Lung (tissue), 12 donors: ENCODE results near the gene MAGEB1. TPM values are rescaled to one million over a fixed set of nuclear protein-coding genes. Genes with fewer than 3 reads are reported as not detected.

Experiments used
- ATAC-seq: fragments of 200-7000 bp; cut with Tn5 transposase; one replicate; pipeline ENCODE4 v1.9.1; 2020; ENCODE audit warnings: moderate number of reproducible peaks; ENCODE audit not compliant: insufficient read depth, low FRiP score
- DNase-seq, 3 donors: peaks; one replicate each; pipeline ENCODE4 v3.0.0-alpha.2; 2013 to 2017
- H3K27ac ChIP-seq, 2 donors: one replicate each; pipeline ENCODE4 v1.5.1; 2013; ENCODE audit warnings: mild to moderate bottlenecking in 2 of 2, moderate library complexity in 2 of 2, control low read depth in 1 of 2, inconsistent platforms in 1 of 2, low read depth in 1 of 2, low read length in 1 of 2
- H3K27me3 ChIP-seq, 3 donors: one replicate each; pipeline ENCODE4 v1.5.1; 2013; ENCODE audit warnings: low read length in 2 of 3; ENCODE audit not compliant: control insufficient read depth in 3 of 3, insufficient read depth in 3 of 3
- H3K36me3 ChIP-seq, 4 donors: one replicate each; pipeline ENCODE4 v1.5.1; 2013; ENCODE audit warnings: low read length in 4 of 4, mild to moderate bottlenecking in 1 of 4, moderate library complexity in 1 of 4; ENCODE audit not compliant: control insufficient read depth in 4 of 4, insufficient read depth in 4 of 4
- H3K4me1 ChIP-seq, 5 donors: one replicate each; pipeline ENCODE4 v1.5.1; 2013; ENCODE audit warnings: low read length in 5 of 5, mild to moderate bottlenecking in 2 of 5, moderate library complexity in 1 of 5; ENCODE audit not compliant: control insufficient read depth in 5 of 5, insufficient read depth in 5 of 5
- H3K4me3 ChIP-seq: one replicate; pipeline ENCODE4 v1.5.1; 2013; ENCODE audit warnings: mild to moderate bottlenecking, control low read depth, moderate library complexity
- H3K9ac ChIP-seq, 2 donors: one replicate each; pipeline ENCODE4 v1.5.1; 2013; ENCODE audit warnings: low read length in 2 of 2, control low read depth in 1 of 2; ENCODE audit not compliant: insufficient read depth in 1 of 2
- H3K9me3 ChIP-seq, 4 donors: one replicate each; pipeline ENCODE4 v1.5.1; 2013; ENCODE audit warnings: low read length in 3 of 4, mild to moderate bottlenecking in 1 of 4, moderate library complexity in 1 of 4; ENCODE audit not compliant: control insufficient read depth in 4 of 4, insufficient read depth in 3 of 4
- WGBS, 2 donors: extraction: QIAGEN DNeasy Blood & Tissue Kit; methylation state at CpG; one replicate each; pipeline ENCODE4 v1.1.7; 2013; 5-methylcytosine and 5-hydroxymethylcytosine counted together
- polyA plus RNA-seq, 2 donors: library from polyadenylated mRNA; stranded (reverse); fragments of 200-250 nt; gene quantifications; one replicate each; pipeline ENCODE4 v1.2.1, GENCODE V29; 2013
- total RNA-seq, 2 donors: library from RNA; depleted of rRNA in 1 of 2; stranded (reverse); fragments of >200 nt in 1 of 2; gene quantifications; one replicate each; pipeline ENCODE4 v1.2.1, GENCODE V29; 2014 to 2021
- TF ChIP-seq, protein P1 (sequence below): IDR thresholded peaks from 2 replicates; pipeline ENCODE4 v1.5.1; 2012; ENCODE audit warnings: mild to moderate bottlenecking; ENCODE audit errors: control extremely low read depth, extremely low read depth
- donor health status: control.
- donor health status: control.
- donor health status: Bipolar disorder and iron deficiency.
- donor health status: healthy.
- donor health status: DM: yes; HTN: yes; CAD: no.

The MAGEB1 gene
- total and polyA plus RNA-seq, 4 donors = not detected

DNA sequence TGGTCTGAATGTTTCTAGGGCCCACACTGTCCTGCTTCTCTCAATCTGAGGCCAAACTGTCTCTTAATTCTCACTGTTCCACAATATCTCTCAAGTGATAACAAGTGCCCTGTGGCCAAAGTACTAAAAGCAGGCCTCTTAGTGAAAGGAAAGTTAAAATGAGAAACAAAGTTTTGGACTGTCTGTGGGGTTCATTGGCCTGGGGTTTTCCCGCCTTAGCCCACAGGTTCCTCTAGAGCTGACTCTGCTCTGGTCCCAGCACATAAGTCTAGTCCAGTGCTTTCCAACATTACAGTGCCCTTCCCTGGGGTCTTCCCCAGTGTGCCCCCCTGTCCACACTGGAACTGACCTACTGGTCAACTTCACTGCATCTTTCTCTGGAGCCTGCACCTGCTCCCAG is 6.3 kb downstream of the MAGEB1 start:
- Histone ChIP-seq H3K27ac (no peak overlapping the region), H3K9ac (no peak overlapping the region), H3K9me3 (peaks cover 0 to 5% (median 0%) of the 10 kb centered on the region in 4 donors), H3K27me3 (no peaks in the 10 kb centered on the region), H3K4me3 (no peak overlapping the region), H3K4me1 (no peaks in the 10 kb centered on the region), H3K36me3 (no peaks in the 10 kb centered on the region)
- TF ChIP-seq, protein P1, sequence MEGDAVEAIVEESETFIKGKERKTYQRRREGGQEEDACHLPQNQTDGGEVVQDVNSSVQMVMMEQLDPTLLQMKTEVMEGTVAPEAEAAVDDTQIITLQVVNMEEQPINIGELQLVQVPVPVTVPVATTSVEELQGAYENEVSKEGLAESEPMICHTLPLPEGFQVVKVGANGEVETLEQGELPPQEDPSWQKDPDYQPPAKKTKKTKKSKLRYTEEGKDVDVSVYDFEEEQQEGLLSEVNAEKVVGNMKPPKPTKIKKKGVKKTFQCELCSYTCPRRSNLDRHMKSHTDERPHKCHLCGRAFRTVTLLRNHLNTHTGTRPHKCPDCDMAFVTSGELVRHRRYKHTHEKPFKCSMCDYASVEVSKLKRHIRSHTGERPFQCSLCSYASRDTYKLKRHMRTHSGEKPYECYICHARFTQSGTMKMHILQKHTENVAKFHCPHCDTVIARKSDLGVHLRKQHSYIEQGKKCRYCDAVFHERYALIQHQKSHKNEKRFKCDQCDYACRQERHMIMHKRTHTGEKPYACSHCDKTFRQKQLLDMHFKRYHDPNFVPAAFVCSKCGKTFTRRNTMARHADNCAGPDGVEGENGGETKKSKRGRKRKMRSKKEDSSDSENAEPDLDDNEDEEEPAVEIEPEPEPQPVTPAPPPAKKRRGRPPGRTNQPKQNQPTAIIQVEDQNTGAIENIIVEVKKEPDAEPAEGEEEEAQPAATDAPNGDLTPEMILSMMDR = no peak
- DNase-seq (no peak), ATAC-seq (no peak)
- WGBS, 2 donors = 79 to 82% methylated on average over 1 of the region's 1 CpG

DNA sequence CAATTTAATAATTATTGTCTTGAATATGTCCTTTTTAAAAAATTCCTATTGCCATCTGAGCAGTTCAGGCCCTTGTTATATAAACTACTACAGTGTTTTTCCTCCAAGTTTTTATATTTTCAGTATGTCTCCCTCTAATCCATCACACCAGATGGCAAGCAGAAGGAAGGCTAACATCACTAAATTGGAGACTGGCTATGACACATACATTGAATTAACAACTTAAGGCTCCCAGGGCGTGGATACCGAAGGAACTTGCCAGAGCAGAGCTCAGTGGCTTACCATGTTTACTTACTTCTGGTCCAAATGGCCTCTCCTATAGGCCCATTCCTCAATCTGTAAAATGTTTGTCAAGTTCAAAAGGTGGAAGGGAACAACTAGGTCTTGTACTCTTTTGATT is 13.0 kb downstream of the MAGEB1 start:
- TF ChIP-seq, protein P1 = no peak
- WGBS, 2 donors = 67 to 91% methylated on average over 2 of the region's 2 CpGs
- peaks cover 0 to 3% (median 0%) of the 10 kb centered on the region in 4 donors for H3K9me3 ChIP-seq
- no peak overlapping the region for H3K9ac ChIP-seq
- no peak overlapping the region for H3K27ac ChIP-seq
- no peaks in the 10 kb centered on the region for H3K36me3 ChIP-seq
- no peaks in the 10 kb centered on the region for H3K4me1 ChIP-seq
- no peak for ATAC-seq
- peaks cover 0 to 7% (median 0%) of the 10 kb centered on the region in 3 donors for H3K27me3 ChIP-seq
- DNase-seq = no peak
- H3K4me3 ChIP-seq = no peak overlapping the region

GRCh38 chrX:30261012-30261411 is 14.1 kb downstream of the MAGEB1 start:
- ATAC-seq = no peak
- H3K27ac ChIP-seq = no peak overlapping the region
- TF ChIP-seq, protein P1 = no peak
- no peak for DNase-seq
- no peaks in the 10 kb centered on the region for H3K4me1 ChIP-seq
- H3K27me3 ChIP-seq = peaks cover 0 to 7% (median 0%) of the 10 kb centered on the region in 3 donors
- H3K9me3 ChIP-seq = peaks cover 0 to 3% (median 0%) of the 10 kb centered on the region in 4 donors
- no peak overlapping the region for H3K9ac ChIP-seq
- H3K4me3 ChIP-seq = no peak overlapping the region
- H3K36me3 ChIP-seq = no peaks in the 10 kb centered on the region

DNA sequence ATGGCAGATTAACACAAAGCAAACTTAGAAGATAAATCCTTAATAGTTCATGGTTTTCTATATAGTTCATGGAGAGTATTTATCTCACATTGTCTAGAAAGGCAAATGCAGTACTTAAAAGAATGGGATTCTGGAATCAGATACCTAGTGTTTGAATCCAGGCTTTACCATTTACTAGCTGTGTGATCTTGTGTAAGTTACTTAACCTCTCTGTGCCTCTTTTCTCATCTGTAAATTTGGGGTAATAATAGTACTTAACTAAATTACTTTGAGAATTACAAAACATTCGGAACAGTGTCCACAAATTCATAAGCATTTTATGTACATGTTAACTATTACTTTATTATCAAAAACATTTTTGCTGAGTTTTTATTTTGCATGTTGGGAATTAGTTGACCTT is 15.8 kb downstream of the MAGEB1 start:
- peaks cover 0 to 10% (median 0%) of the 10 kb centered on the region in 3 donors for H3K27me3 ChIP-seq
- DNase-seq (no peak), ATAC-seq (no peak)
- no peak overlapping the region for H3K27ac ChIP-seq
- no peaks in the 10 kb centered on the region for H3K36me3 ChIP-seq
- no peaks in the 10 kb centered on the region for H3K4me1 ChIP-seq
- H3K9me3 ChIP-seq = no peaks in the 10 kb centered on the region
- H3K4me3 ChIP-seq = no peak overlapping the region
- TF ChIP-seq, protein P1 = no peak
- H3K9ac ChIP-seq = no peak overlapping the region
- 58 to 92% methylated on average over 1 of the region's 1 CpG for WGBS, 2 donors
